Endothelial cell of umbilical vein (primary cell): ENCODE measurements around the gene ITPR2.

ENCODE experiments used
- CTCF ChIP-seq, 2 donors: IDR thresholded peaks; 1 replicate in 1 of 2; 2 replicates in 1 of 2; pipeline ENCODE4 v1.5.1; 2011; ENCODE audit warnings: low read length in 2 of 2, mild to moderate bottlenecking in 2 of 2, moderate library complexity in 2 of 2, control low read depth in 1 of 2, inconsistent platforms in 1 of 2, low read depth in 1 of 2; ENCODE audit not compliant: insufficient read depth in 1 of 2; ENCODE audit errors: extremely low read depth in 1 of 2
- EZH2 ChIP-seq: IDR thresholded peaks from 2 replicates; pipeline ENCODE4 v1.6.1; 2012; ENCODE audit warnings: borderline replicate concordance, low read depth, mild to moderate bottlenecking, moderate library complexity, low read length, inconsistent platforms; ENCODE audit not compliant: severe bottlenecking
- GATA2 ChIP-seq: IDR thresholded peaks from 2 replicates; pipeline ENCODE4 v1.7.0; 2011; ENCODE audit warnings: low read depth, mild to moderate bottlenecking, moderate library complexity, mixed read lengths, low read length; ENCODE audit not compliant: insufficient read length, insufficient read depth
- JUN ChIP-seq: IDR thresholded peaks from 2 replicates; pipeline ENCODE4 v1.6.1; 2011; ENCODE audit warnings: borderline replicate concordance, low read depth; ENCODE audit not compliant: insufficient read length, insufficient read depth
- POLR2A ChIP-seq: IDR thresholded peaks from 2 replicates; pipeline ENCODE4 v1.6.1; 2012; ENCODE audit warnings: low read depth, mild to moderate bottlenecking, control low read depth, low read length

DNA sequence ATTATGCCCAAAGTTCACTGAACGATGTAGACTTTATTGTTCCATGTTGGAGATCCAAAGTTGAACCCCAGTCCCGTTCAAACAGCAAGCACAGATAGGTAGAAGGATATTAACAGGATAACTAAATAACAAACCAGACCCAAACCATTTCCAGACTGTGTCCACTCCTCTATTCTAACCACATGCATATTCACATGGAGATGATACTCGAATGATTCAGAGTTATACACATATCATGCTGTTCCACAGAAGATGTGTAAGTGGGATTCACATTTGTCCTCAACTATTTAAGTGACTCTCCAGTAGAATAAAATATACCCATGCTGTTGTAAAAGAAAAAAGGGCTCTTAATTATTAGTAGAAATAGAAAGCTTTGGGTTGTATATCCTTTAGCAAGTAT, 185.9 kb downstream of the ITPR2 start:
- TF ChIP-seq POLR2A = no peak
- TF ChIP-seq CTCF (IDR thresholded peaks at IDR 0.05; ENCODE audit: extremely low read depth in 1 of 2, insufficient read depth in 1 of 2, low read depth in 1 of 2, low read length in 2 of 2) = no peak
- no peak for TF ChIP-seq GATA2
- no peak for TF ChIP-seq JUN
- no peak for TF ChIP-seq EZH2
